Mucosa of descending colon (tissue), 3 donors: Measurements from ENCODE around the gene KCNT1. TPM values are rescaled to one million over a fixed set of nuclear protein-coding genes. Genes with fewer than 3 reads are reported as not detected.

Experiments
- ATAC-seq: fragments of 200-7000 bp; cut with Tn5 transposase; one replicate; pipeline ENCODE4 v1.9.1; 2020; ENCODE audit warnings: mild to moderate bottlenecking, moderate library complexity
- DNase-seq, 3 donors: peaks; one replicate each; pipeline ENCODE4 v3.0.0-alpha.2; 2020
- H3K36me3 ChIP-seq: fragments of 200-600 bp; one replicate; pipeline ENCODE4 v1.8.0; 2021; ENCODE audit warnings: low read depth, mild to moderate bottlenecking
- H3K4me1 ChIP-seq: fragments of 200-600 bp; one replicate; pipeline ENCODE4 v1.8.0; 2021; ENCODE audit warnings: low read depth, mild to moderate bottlenecking
- H3K4me3 ChIP-seq: fragments of 200-600 bp; one replicate; pipeline ENCODE4 v1.8.0; 2021; ENCODE audit warnings: mild to moderate bottlenecking
- H3K9me3 ChIP-seq: fragments of 200-600 bp; one replicate; pipeline ENCODE4 v1.8.0; 2021; ENCODE audit warnings: mild to moderate bottlenecking
- intact Hi-C, 2 donors: fragments of 100-400 bp; cut with DNase I in 1 of 2; cut with micrococcal nuclease in 1 of 2; formaldehyde crosslinking; loops; one replicate each; pipeline versions ENCODE4 v1.11.0 to v1.11.1; 2022; cut with DNase I, micrococcal nuclease
- total RNA-seq, 3 donors: library from RNA; stranded (reverse); fragmentation: NEBNext Ultra II Directional in 2 of 3; extraction: Animal tissue kit (Norgen Biotek cat#: 25700) in 2 of 3; gene quantifications; one replicate each; pipeline versions ENCODE4 v1.2.1 to v1.2.4, GENCODE V29; 2021 to 2023
- TF ChIP-seq, protein P1 (sequence below): fragments of 200-600 bp; IDR thresholded peaks from one replicate; pipeline ENCODE4 v1.8.0; 2022; ENCODE audit warnings: antibody characterized with exemption, mild to moderate bottlenecking
- donor health status: DM: no; HTN: no; CAD: no; lungs with moderate emphysema.
- donor health status: DM: no; HTN: no; CAD: no.
- donor health status: DM: no; HTN: yes; CAD: no.

Gene KCNT1
- total RNA-seq, 3 donors from 2014 or later = 0.22 to 0.60 TPM; not detected in 1

- DNase-seq = no peak
- TF ChIP-seq, protein P1, sequence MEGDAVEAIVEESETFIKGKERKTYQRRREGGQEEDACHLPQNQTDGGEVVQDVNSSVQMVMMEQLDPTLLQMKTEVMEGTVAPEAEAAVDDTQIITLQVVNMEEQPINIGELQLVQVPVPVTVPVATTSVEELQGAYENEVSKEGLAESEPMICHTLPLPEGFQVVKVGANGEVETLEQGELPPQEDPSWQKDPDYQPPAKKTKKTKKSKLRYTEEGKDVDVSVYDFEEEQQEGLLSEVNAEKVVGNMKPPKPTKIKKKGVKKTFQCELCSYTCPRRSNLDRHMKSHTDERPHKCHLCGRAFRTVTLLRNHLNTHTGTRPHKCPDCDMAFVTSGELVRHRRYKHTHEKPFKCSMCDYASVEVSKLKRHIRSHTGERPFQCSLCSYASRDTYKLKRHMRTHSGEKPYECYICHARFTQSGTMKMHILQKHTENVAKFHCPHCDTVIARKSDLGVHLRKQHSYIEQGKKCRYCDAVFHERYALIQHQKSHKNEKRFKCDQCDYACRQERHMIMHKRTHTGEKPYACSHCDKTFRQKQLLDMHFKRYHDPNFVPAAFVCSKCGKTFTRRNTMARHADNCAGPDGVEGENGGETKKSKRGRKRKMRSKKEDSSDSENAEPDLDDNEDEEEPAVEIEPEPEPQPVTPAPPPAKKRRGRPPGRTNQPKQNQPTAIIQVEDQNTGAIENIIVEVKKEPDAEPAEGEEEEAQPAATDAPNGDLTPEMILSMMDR = no peak
- H3K4me3 ChIP-seq = no peak overlapping the region
- H3K4me1 ChIP-seq = no peaks in the 10 kb centered on the region
- no peaks in the 10 kb centered on the region for H3K36me3 ChIP-seq
- ATAC-seq = no peak
- H3K9me3 ChIP-seq = no peaks in the 10 kb centered on the region
- intact Hi-C loops = no loop called here
These were observed 117.9 kb downstream of the KCNT1 start for GRCh38 chr9:135819905-135820304.

- DNase-seq (no peak), ATAC-seq (no peak)
- H3K9me3 ChIP-seq = no peaks in the 10 kb centered on the region
- H3K36me3 ChIP-seq = no peaks in the 10 kb centered on the region
- no peaks in the 10 kb centered on the region for H3K4me1 ChIP-seq
- intact Hi-C loops = no loop called here
- TF ChIP-seq, protein P1 = no peak
- no peak overlapping the region for H3K4me3 ChIP-seq
These were observed 118.7 kb downstream of the KCNT1 start for GRCh38 chr9:135820661-135821060.

DNA sequence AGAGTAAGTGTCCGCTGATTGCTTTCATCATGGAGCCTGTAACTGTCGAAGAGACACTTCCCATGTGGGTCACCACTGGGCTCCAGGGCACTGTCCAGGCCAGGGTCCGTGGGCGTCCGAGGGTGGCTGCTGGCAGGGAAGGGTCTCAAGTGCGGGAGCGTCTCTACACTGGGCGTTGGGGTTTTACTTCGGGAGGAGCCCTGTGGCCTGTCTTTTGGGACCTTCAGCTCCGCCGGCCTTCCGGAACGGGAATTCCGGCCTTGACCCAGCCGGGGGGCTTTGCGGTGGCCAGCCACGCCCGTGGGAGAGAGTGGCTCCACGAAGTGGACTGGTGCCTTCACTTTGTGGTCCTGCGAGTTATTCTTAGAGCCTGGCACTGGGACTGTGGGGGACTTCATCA, 119.1 kb downstream of the KCNT1 start:
- Histone ChIP-seq H3K9me3 (no peaks in the 10 kb centered on the region), H3K4me3 (no peak overlapping the region), H3K36me3 (no peaks in the 10 kb centered on the region), H3K4me1 (no peaks in the 10 kb centered on the region)
- TF ChIP-seq, protein P1 = no peak
- ATAC-seq = no peak
- no peak for DNase-seq
- intact Hi-C loops = no loop called here

GRCh38 chr9:135821733-135822373, 119.9 kb downstream of the KCNT1 start:
- H3K36me3 ChIP-seq = no peaks in the 10 kb centered on the region
- intact Hi-C loops = no loop called here

DNA sequence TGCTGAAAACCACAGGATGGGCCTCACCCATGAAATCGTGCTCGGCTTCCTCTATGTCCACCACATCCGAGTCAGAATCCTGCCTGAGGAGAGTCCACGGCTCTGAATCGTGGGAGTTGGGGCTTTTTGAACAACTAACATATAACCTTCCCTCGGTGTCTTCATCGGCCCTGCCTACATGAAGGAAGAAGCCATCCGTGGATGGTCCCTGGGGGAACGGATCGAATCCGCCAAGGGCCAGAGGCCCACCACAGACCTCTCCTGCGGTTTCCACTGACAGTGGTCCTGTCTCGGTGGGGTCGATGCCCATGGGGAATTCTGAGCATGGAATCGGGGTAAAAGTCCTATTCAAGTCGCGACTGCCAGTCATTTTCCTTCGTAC, 120.4 kb downstream of the KCNT1 start:
- no peak for DNase-seq
- intact Hi-C loops = no loop called here
- TF ChIP-seq, protein P1 = no peak
- Histone ChIP-seq H3K9me3 (no peaks in the 10 kb centered on the region), H3K4me1 (no peaks in the 10 kb centered on the region), H3K36me3 (no peaks in the 10 kb centered on the region), H3K4me3 (no peak overlapping the region)
- ATAC-seq = no peak

More at GRCh38 chr9:135821733-135822373, 119.9 kb downstream of the KCNT1 start:
- Histone ChIP-seq H3K4me3 (no peak overlapping the region), H3K4me1 (no peaks in the 10 kb centered on the region), H3K9me3 (no peaks in the 10 kb centered on the region)
- no peak for DNase-seq
- no peak for ATAC-seq
- TF ChIP-seq, protein P1 = no peak

- TF ChIP-seq, protein P1 = no peak
- intact Hi-C loops = no loop called here
- no peak for DNase-seq
These were observed 121.1 kb downstream of the KCNT1 start for GRCh38 chr9:135823036-135823435.

More at GRCh38 chr9:135823036-135823435, 121.1 kb downstream of the KCNT1 start:
- H3K4me3 ChIP-seq = no peak overlapping the region
- no peaks in the 10 kb centered on the region for H3K9me3 ChIP-seq
- no peaks in the 10 kb centered on the region for H3K36me3 ChIP-seq
- no peak for ATAC-seq
- no peaks in the 10 kb centered on the region for H3K4me1 ChIP-seq
